ENCODE data around the gene SNCG.

Gene SNCG

DNA sequence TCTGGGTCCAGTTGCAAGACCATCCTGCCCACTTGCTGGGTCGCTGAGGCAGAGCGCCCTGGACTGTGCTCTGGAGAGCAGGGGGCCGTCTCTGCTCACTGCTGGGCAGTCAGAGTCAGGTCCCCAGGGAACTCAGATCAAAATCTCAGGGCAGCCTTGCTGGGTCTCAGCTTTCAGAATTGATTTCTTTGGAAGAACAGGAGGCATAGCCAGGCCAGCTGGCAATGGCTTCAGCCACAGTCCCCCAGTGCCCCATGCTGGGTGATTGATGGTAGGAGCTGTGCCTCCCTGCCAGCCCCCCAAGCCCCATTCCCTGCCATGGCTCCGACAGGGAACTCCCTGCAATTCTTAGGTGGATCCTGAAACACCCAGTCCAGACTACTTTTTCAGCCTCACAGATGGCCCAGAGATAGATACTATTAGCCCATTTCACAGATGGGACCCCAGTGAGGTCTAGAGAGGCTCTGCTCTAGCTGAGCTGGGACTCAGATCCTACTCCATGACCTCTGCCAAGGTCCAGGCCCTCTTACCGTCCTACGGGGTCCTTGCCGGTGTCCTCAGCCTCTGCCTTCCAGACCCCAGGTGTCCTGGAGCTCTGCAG is 1.5 kb upstream of the SNCG start:
- TF ChIP-seq EZH2 (optimal IDR thresholded peaks at IDR 0.05; ENCODE audit: low read depth, low read length) = no peak
- no peak for TF ChIP-seq EZH2phosphoT487 (IDR thresholded peaks at IDR 0.05; ENCODE audit: low read length)
- no peak for TF ChIP-seq CTCF (IDR thresholded peaks at IDR 0.05; ENCODE audit: low read length)
- no peak for DNase-seq
- H3K4me3 ChIP-seq (ENCODE audit: low read length) = no peak overlapping the region
- H3K79me2 ChIP-seq (ENCODE audit: low read length) = no peaks in the 10 kb centered on the region
- no peaks in the 10 kb centered on the region for H3K36me3 ChIP-seq (replicated peaks; ENCODE audit: insufficient read depth, low read length)
- no peaks in the 10 kb centered on the region for H3K27me3 ChIP-seq (replicated peaks; ENCODE audit: insufficient read depth, low read length)
- no peaks in the 10 kb centered on the region for H3F3A ChIP-seq (ENCODE audit: insufficient read depth, low read length)
- H2AFZ ChIP-seq (ENCODE audit: low read length) = no peak overlapping the region
- H4K20me1 ChIP-seq (ENCODE audit: insufficient read depth, low read length) = no peaks in the 10 kb centered on the region
- no peak overlapping the region for H3K27ac ChIP-seq (ENCODE audit: low read length)
- H3K9me2 ChIP-seq (replicated peaks; ENCODE audit: insufficient read depth, low read length) = no peaks in the 10 kb centered on the region
- H3K4me2 ChIP-seq (ENCODE audit: low read depth, low read length) = no peak overlapping the region
- H3K9ac ChIP-seq (ENCODE audit: low read length) = no peak overlapping the region
- H3K9me3 ChIP-seq (replicated peaks; ENCODE audit: insufficient read depth, low read length) = no peaks in the 10 kb centered on the region
- H3K4me1 ChIP-seq (ENCODE audit: low read length) = 0 out of 2 replicates have a peak, but pooled peaks cover 3% of the 10 kb centered on the region

DNA sequence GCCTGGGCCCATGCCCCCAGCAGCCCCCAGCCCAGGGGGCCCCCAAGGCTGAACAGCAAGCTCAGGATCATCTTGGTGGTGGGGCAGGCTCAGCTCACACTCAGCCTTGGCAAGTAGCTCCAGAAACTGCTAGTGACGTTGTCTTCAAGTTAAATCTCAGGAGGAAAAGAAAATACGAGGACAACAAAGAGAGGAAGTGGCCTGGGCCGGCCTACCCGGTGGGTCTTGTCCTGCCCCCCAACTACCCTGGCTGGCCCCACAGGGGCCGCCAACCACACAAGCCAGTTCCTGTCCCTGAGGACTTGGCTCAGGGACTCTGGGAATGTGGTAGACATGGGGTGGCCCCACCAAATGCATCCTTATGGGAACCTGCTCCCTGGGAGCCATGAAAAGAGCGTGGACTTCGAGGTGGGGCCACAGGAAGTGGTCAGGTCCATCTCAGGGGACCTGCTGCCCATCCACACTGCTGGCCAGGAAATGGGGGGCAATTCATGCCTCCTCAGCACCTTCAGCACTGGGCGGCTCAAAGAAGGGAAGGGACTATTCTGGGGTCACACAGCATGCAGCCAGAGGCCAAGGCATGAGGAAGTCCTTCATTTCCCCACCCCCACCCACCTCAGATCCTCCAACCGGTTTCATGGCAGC is 806 bp upstream of the SNCG start, which contains the start of gene MMRN2:
MMRN2 (minus strand) TSS at position 145 of the 645 bp plus-strand sequence; CDS start at position 71, 74 bp downstream.
- H3K27me3 ChIP-seq (replicated peaks; ENCODE audit: insufficient read depth, low read length) = no peaks in the 10 kb centered on the region
- H3K4me2 ChIP-seq (ENCODE audit: low read depth, low read length) = no peak within 1 kb of the TSS
- no peaks in the 10 kb centered on the region for H3K36me3 ChIP-seq (replicated peaks; ENCODE audit: insufficient read depth, low read length)
- 0 out of 2 replicates have a peak, but pooled peaks cover 3% of the 10 kb centered on the region for H3K4me1 ChIP-seq (ENCODE audit: low read length)
- H3K9ac ChIP-seq (ENCODE audit: low read length) = no peak within 1 kb of the TSS
- no peaks in the 10 kb centered on the region for H3K79me2 ChIP-seq (ENCODE audit: low read length)
- H3F3A ChIP-seq (ENCODE audit: insufficient read depth, low read length) = no peaks in the 10 kb centered on the region
- H3K9me3 ChIP-seq (replicated peaks; ENCODE audit: insufficient read depth, low read length) = no peaks in the 10 kb centered on the region
- H3K27ac ChIP-seq (ENCODE audit: low read length) = no peak within 1 kb of the TSS
- no peak within 1 kb of the TSS for H3K4me3 ChIP-seq (ENCODE audit: low read length)
- TF ChIP-seq CTCF (IDR thresholded peaks at IDR 0.05; ENCODE audit: low read length) (no peak), EZH2 (optimal IDR thresholded peaks at IDR 0.05; ENCODE audit: low read depth, low read length) (no peak), EZH2phosphoT487 (IDR thresholded peaks at IDR 0.05; ENCODE audit: low read length) (no peak)
- H3K9me2 ChIP-seq (replicated peaks; ENCODE audit: insufficient read depth, low read length) = no peaks in the 10 kb centered on the region
- no peak for DNase-seq
- no peak within 1 kb of the TSS for H2AFZ ChIP-seq (ENCODE audit: low read length)
- no peaks in the 10 kb centered on the region for H4K20me1 ChIP-seq (ENCODE audit: insufficient read depth, low read length)

DNA sequence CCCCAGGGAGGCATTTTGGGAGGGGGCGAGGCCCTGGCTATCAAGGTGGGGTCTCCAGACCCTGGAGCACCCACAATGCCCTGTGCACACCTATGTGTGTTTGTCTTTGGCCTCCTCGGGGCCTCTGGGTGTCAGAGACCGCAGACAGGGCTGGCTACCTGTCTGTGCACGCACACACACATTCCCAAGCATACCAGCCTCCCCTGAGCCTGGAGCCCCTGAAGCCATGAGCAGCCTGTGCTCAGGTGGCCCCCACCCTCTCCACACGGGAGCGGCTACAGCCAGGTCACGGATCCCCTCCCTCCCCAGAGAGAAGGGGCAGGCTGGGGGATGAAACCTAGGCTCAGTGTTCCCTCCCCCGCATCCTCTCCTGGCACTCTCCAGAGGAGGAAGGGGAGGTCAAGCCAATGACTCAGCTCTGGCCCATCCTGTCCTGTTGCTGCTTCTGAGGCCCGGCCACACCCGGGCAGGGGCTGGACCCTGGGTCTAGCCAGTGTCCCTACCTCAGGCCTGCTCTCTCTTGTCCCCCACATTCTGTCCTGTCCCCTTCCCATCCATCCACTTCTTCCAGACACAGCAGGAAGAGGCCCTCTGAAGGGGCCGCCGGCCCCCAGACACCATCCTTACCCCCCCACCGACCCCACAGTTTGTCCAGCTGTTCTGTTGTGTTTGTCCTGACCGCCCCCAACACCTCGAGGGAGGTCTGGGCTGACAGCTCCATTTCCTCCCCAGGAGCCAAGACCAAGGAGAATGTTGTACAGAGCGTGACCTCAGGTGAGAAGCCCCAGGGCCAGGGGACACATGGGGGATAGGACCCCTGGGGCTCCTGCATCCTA is 720 bp downstream of the SNCG start:
- H3K9me3 ChIP-seq (replicated peaks; ENCODE audit: insufficient read depth, low read length) = no peaks in the 10 kb centered on the region
- H3K4me3 ChIP-seq (ENCODE audit: low read length) = no peak overlapping the region
- DNase-seq = no peak
- H3K9me2 ChIP-seq (replicated peaks; ENCODE audit: insufficient read depth, low read length) = no peaks in the 10 kb centered on the region
- no peak overlapping the region for H3K9ac ChIP-seq (ENCODE audit: low read length)
- no peak overlapping the region for H2AFZ ChIP-seq (ENCODE audit: low read length)
- H3F3A ChIP-seq (ENCODE audit: insufficient read depth, low read length) = no peaks in the 10 kb centered on the region
- no peaks in the 10 kb centered on the region for H3K36me3 ChIP-seq (replicated peaks; ENCODE audit: insufficient read depth, low read length)
- H4K20me1 ChIP-seq (ENCODE audit: insufficient read depth, low read length) = no peaks in the 10 kb centered on the region
- TF ChIP-seq EZH2phosphoT487 (IDR thresholded peaks at IDR 0.05; ENCODE audit: low read length) (no peak), CTCF (IDR thresholded peaks at IDR 0.05; ENCODE audit: low read length) (no peak), EZH2 (optimal IDR thresholded peaks at IDR 0.05; ENCODE audit: low read depth, low read length) (no peak)
- no peaks in the 10 kb centered on the region for H3K27me3 ChIP-seq (replicated peaks; ENCODE audit: insufficient read depth, low read length)
- H3K27ac ChIP-seq (ENCODE audit: low read length) = no peak overlapping the region
- H3K4me2 ChIP-seq (ENCODE audit: low read depth, low read length) = no peak overlapping the region
- H3K4me1 ChIP-seq (ENCODE audit: low read length) = 0 out of 2 replicates have a peak, but pooled peaks cover 3% of the 10 kb centered on the region
- H3K79me2 ChIP-seq (ENCODE audit: low read length) = no peaks in the 10 kb centered on the region

All from MM.1S (cell line).